GM19025 (cell line): ENCODE measurements around the gene BICRA.
"Not testable (repeated sequence)": the region's sequence is repeated elsewhere in the genome, so short reads cannot be mapped to it uniquely, and the experiment has no call there.

Source experiments
- ATAC-seq: cut with Tn5 transposase; IDR thresholded peaks from one replicate; pipeline ENCODE4 v1.9.1; 2021; ENCODE audit warnings: mild to moderate bottlenecking, low read depth, moderate library complexity; ENCODE audit not compliant: unreplicated experiment

BICRA gene

DNA sequence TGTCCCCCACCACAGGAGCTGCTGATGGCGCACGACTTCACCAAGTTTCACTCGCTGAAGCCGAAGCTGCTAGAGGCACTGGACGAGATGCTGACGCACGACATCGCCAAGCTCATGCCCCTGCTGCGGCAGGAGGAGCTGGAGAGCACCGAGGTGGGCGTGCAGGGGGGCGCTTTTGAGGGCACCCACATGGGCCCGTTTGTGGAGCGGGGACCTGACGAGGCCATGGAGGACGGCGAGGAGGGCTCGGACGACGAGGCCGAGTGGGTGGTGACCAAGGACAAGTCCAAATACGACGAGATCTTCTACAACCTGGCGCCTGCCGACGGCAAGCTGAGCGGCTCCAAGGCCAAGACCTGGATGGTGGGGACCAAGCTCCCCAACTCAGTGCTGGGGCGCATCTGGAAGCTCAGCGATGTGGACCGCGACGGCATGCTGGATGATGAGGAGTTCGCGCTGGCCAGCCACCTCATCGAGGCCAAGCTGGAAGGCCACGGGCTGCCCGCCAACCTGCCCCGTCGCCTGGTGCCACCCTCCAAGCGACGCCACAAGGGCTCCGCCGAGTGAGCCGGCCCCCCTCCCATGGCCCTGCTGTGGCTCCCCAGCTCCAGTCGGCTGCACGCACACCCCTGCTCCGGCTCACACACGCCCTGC is 132.1 kb downstream of the BICRA start:
- no peak for ATAC-seq

DNA sequence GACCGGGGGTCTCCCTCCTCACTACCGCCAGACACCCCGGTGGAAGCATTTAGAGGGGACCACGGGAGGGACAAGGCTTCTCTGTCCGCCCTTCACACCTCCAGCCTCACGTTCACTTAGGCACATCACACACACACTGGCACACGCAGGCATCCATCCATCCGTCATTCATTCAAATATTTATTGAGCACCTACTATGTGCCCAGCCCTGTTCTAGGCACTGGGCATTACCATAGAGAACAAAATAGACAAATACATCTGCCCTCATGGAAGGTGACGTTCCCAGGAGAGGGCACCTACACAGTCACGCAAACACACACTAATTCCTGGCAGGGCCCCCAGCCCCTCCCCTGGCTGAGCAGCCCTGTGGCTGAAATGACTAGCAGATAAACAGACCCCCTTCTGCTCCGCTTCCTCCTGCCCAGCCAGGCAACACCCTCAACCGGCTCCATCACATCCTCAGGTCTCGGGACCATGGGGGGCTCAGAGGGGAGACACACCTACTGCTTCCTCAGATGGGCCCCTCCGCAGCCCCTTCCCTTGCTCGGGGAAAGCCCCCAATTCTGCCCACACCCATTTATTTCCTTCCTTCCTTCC is 132.7 kb downstream of the BICRA start:
- no peak for ATAC-seq

DNA sequence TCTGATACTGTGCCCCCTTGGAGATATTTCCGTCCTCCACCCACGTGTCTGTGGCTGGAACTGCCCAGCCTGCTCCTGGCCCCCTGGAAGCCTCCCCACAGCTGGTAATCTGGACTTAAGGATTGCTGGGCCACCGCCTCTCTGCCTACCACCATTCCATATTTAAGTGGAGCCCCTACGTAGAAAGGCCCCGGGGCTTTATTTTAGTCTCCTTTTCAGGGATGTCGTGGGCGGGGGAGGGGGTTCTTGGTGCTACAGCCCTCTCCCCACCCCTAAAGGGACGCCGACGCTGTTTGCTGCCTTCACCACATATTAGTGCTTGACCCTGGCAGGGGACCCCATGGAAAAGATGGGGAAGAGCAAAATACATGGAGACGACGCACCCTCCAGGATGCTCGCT is 133.7 kb downstream of the BICRA start:
- ATAC-seq, result no peak

DNA sequence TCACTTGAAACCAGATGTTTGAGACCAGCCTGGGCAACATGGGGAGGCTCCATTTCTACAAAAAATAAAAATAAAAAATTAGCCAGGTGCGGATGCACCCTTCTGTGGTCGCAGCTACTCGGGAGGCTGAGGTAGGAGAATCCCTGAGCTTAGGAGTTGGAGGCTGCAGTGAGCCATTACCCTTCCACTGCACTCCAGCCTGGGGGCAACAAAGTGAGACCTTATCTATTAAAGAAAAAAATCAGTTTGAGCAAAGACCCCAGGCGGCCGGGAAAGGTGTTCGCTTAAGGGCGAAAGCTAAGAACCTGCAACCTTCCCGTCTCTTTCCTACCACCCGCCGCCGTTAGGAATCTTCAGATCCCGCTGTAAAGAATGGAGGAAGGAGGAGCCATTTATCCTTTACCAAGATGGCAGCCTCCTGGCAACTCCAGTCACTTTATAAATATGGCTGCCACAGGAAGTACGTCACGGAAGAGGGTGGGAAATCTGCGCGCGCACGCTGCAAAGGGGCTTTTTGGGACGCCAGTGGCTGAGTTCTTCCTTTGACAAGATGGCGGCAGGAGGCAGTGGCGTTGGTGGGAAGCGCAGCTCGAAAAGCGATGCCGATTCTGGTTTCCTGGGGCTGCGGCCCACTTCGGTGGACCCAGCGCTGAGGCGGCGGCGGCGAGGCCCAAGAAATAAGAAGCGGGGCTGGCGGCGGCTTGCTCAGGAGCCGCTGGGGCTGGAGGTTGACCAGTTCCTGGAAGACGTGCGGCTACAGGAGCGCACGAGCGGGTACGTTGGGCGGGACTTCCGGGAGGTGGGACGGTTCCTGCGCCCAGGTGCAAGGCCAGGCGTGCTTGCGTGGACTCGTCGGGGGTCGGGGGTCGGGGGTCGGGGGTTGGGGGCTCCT is 136.3 kb downstream of the BICRA start, which contains the start of gene NOP53:
TSS of gene NOP53 (plus strand) at position 537 of the 892 bp plus-strand sequence. CDS start at position 551, 14 bp downstream.
- ATAC-seq, result peak; percentile 71

DNA sequence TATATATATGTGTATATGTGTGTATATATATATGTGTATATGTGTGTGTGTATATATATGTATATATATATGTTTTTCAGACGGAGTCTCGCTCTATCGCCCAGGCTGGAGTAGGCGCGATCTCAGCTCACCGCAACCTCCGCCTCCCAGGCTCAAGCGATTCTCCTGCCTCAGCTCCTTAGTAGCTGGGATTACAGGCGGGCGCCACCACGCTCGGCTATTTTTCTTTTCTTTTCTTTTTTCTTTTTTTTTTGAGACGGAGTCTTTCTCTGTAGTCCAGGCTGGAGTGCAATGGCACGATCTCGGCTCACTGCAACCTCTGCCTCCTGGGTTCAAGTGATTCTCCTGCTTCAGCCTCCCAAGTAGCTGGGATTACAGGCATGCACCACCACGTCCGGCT is 137.2 kb downstream of the BICRA start:
- ATAC-seq, result not testable (repeated sequence)

DNA sequence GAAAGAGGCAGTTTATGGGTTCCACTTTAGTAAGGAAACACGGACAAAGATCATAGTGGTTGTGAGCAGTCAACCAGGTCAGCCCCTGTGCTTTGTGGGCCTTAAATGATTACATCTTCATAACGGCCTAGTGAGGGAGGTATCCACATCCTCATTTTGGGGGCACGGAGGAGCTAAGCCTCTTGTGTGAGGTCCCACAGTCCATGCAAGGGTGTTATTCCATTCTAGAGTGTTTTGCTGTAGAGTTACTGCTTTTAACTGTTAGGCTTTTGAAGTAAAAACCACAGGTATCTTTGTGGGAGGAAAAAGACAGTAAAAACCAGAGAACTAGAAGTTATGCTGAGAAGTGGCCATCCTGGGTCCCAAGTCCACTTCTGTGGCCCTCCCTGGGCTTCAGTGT is 140.4 kb downstream of the BICRA start:
- ATAC-seq, result no peak

DNA sequence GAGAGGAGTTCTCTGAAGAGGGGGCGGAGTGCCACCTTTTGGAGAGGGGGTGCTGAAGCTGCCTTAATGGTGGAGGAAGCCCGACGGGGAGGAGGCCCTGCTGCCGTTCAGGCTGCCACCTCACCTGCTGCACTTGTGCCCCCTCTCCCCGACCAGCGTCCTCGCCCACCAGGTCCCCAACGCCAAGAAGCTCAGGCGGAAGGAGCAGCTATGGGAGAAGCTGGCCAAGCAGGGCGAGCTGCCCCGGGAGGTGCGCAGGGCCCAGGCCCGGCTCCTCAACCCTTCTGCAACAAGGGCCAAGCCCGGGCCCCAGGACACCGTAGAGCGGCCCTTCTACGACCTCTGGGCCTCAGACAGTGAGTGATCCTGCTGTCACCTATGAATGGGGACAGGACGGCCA is 141.8 kb downstream of the BICRA start:
- no peak for ATAC-seq

DNA sequence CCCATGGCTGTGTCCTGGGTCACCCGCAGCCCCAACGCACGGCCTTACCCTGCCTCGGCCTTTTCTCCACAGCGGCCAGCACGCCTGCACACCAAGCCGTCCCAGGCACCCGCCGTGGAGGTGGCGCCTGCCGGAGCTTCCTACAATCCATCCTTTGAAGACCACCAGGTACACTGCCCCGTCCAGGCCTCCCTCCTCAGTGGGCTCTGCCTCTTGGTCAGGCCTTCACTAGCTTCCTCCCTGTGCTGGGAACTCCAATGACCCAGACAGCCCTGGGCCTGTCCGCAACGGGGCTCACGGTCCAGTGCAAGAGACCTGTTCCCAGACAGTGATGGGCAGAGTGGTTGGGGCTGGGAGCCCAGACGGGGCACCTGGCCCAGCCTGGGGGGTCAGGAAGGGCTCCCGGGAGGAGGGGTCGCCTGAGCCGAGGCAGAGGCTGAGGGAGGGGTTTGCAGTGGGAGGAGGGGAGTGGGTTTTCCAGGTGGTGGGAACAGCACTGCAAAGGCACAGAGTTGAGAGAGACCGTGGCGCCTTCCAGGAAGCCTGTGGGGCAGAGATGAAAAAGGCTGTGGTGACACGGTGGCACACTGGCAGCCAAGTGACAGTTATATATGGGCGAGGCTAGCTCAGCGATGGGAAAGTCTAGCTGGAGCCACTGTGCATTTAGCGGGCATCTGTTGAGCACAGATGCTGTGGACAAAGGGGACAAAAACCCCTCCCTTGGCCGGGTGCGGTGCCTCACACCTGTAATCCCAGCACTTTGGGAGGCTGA is 143.7 kb downstream of the BICRA start:
- ATAC-seq, result no peak
